Measurements from ENCODE around the gene SLC25A36.

GRCh38 chr3:140941434-140942220 is at the start of gene SLC25A36:
- TF ChIP-seq, protein P1, sequence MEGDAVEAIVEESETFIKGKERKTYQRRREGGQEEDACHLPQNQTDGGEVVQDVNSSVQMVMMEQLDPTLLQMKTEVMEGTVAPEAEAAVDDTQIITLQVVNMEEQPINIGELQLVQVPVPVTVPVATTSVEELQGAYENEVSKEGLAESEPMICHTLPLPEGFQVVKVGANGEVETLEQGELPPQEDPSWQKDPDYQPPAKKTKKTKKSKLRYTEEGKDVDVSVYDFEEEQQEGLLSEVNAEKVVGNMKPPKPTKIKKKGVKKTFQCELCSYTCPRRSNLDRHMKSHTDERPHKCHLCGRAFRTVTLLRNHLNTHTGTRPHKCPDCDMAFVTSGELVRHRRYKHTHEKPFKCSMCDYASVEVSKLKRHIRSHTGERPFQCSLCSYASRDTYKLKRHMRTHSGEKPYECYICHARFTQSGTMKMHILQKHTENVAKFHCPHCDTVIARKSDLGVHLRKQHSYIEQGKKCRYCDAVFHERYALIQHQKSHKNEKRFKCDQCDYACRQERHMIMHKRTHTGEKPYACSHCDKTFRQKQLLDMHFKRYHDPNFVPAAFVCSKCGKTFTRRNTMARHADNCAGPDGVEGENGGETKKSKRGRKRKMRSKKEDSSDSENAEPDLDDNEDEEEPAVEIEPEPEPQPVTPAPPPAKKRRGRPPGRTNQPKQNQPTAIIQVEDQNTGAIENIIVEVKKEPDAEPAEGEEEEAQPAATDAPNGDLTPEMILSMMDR (IDR thresholded peaks at IDR 0.05 in 8 of 11, conservative IDR thresholded peaks at IDR 0.05 in 3 of 11): peak in 4 of 11 experiments; percentile 9 to 48 (median 18)
- TF ChIP-seq POLR2A (IDR thresholded peaks at IDR 0.05) (peak; percentile 81 to 95 (median 84)), POLR2AphosphoS5 (IDR thresholded peaks at IDR 0.05) (peak; percentile 98 to 100 (median 99))

Data from spleen (tissue), 7 donors.